Panc1 (cell line): Measurements from ENCODE around the gene TC2N. TPM values are rescaled to one million over a fixed set of nuclear protein-coding genes. Genes with fewer than 3 reads are reported as not detected.

Experiments
- ATAC-seq: fragments of 200-7000 bp; cut with Tn5 transposase; 2 replicates; pipeline ENCODE4 v1.9.1; 2020; ENCODE audit warnings: mild to moderate bottlenecking, moderate library complexity
- BruUV-seq: library from RNA; stranded (reverse); fragments of 400-500 nt; replicated peaks from 2 replicates; lab custom pipeline; 2021; lab: Mats Ljungman, UMichigan
- CTCF ChIA-PET: fragments of 300-600 bp; sonication (Branson Sonifier 250); formaldehyde crosslinking; loops from one replicate; lab custom pipeline; 2022; ENCODE audit warnings: antibody characterized with exemption; lab: Charles Lee
- POLR2A ChIA-PET: fragments of 300-600 bp; sonication (Branson Sonifier 250); formaldehyde crosslinking; loops from one replicate; lab custom pipeline; 2022; ENCODE audit warnings: antibody characterized with exemption; lab: Charles Lee
- DNase-seq: peaks from one replicate; pipeline ENCODE4 v3.0.0-alpha.2; 2010; ENCODE audit warnings: low read depth, low spot score
- H3K27ac ChIP-seq: 2 replicates; pipeline ENCODE4 v1.5.1; 2011; ENCODE audit warnings: mild to moderate bottlenecking, low read length, inconsistent platforms
- H3K27me3 ChIP-seq: fragments of 200-500 bp; sonication (Bioruptor generic); 2 replicates; pipeline ENCODE4 v1.6.0; 2014; ENCODE audit warnings: low read length, inconsistent platforms; ENCODE audit not compliant: control insufficient read depth, insufficient read depth
- H3K36me3 ChIP-seq: fragments of 200-500 bp; sonication (Bioruptor generic); 2 replicates; pipeline ENCODE4 v1.5.1; 2014; ENCODE audit warnings: inconsistent platforms, mild to moderate bottlenecking, low read length, moderate library complexity; ENCODE audit not compliant: control insufficient read depth, insufficient read depth
- H3K4me1 ChIP-seq: 2 replicates; pipeline ENCODE4 v1.5.1; 2011; ENCODE audit warnings: inconsistent platforms, mild to moderate bottlenecking, low read length, moderate library complexity; ENCODE audit not compliant: control insufficient read depth, insufficient read depth
- H3K4me3 ChIP-seq, 2 experiments: 2 replicates each; pipeline ENCODE4 v1.5.1; 2011 to 2012; ENCODE audit warnings: low read depth in 2 of 2, low read length in 2 of 2, mild to moderate bottlenecking in 2 of 2, inconsistent platforms in 1 of 2, moderate library complexity in 1 of 2
- H3K9me3 ChIP-seq: fragments of 200-500 bp; sonication (Bioruptor generic); 2 replicates; pipeline ENCODE4 v1.5.1; 2014; ENCODE audit warnings: low read depth, mild to moderate bottlenecking, inconsistent platforms, low read length, moderate library complexity; ENCODE audit not compliant: control insufficient read depth, insufficient read depth
- POLR2AphosphoS5 ChIP-seq: IDR thresholded peaks from 2 replicates; pipeline ENCODE4 v1.6.1; 2012; ENCODE audit warnings: mild to moderate bottlenecking, low read depth, low read length, moderate library complexity
- SIN3A ChIP-seq: IDR thresholded peaks from 2 replicates; pipeline ENCODE4 v1.6.1; 2012; ENCODE audit warnings: low read depth, mild to moderate bottlenecking, low read length, moderate library complexity, borderline replicate concordance; ENCODE audit not compliant: insufficient read depth
- TCF7L2 ChIP-seq: IDR thresholded peaks from 2 replicates; pipeline ENCODE4 v1.6.1; 2011; ENCODE audit warnings: mild to moderate bottlenecking, low read depth, low read length, inconsistent platforms
- in situ Hi-C: cut with HindIII; loops from 2 replicates; pipeline ENCODE4 v1.10.0; 2016; ENCODE audit warnings: low sequenced_read_pairs, low pct_unique_long_range_greater_than_20kb
- intact Hi-C: fragments of 100-400 bp; cut with micrococcal nuclease; formaldehyde crosslinking; loops from one replicate; pipeline ENCODE4 v1.10.0; 2022; ENCODE audit not compliant: unreplicated experiment
- total RNA-seq: library from RNA; stranded (reverse); gene quantifications from one replicate; pipeline ENCODE4 v1.2.1, GENCODE V29; 2021; ENCODE audit not compliant: unreplicated experiment
- TF ChIP-seq, protein P1 (sequence below), 2 experiments: IDR thresholded peaks; 2 replicates each; pipeline ENCODE4 v1.6.1; 2011 to 2012; ENCODE audit warnings: low read depth in 2 of 2, control low read depth in 1 of 2, low read length in 1 of 2, mild to moderate bottlenecking in 1 of 2, moderate library complexity in 1 of 2; ENCODE audit not compliant: insufficient read depth in 1 of 2
- TF ChIP-seq, protein P2 (sequence below): fragments of 450-650 bp; IDR thresholded peaks from 2 replicates; pipeline ENCODE4 v1.5.1; 2017; ENCODE audit warnings: mild to moderate bottlenecking

The TC2N gene
- total RNA-seq, 1 experiment from 2014 or later, result 0.49 TPM

DNA sequence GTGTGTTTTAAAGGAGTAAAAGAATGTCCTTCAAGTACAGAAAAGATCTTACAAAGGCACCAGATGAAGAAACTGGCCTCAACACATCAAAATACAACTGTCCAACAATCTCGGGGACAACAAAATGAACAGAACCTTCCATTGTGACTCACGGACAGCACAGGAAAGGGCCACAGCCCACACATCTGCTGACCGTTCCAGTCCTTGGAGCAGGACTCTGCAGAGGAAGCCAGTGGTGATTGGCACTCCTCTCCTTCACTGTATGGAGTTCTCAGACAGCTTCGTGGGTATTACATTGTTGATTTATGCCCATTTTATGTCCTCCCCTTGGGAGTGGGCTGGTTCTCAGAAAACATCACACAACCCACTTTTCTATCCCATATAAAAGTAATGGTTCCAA lies 32.5 kb upstream of the TC2N start:
- no peak for TF ChIP-seq SIN3A
- TF ChIP-seq, protein P1, sequence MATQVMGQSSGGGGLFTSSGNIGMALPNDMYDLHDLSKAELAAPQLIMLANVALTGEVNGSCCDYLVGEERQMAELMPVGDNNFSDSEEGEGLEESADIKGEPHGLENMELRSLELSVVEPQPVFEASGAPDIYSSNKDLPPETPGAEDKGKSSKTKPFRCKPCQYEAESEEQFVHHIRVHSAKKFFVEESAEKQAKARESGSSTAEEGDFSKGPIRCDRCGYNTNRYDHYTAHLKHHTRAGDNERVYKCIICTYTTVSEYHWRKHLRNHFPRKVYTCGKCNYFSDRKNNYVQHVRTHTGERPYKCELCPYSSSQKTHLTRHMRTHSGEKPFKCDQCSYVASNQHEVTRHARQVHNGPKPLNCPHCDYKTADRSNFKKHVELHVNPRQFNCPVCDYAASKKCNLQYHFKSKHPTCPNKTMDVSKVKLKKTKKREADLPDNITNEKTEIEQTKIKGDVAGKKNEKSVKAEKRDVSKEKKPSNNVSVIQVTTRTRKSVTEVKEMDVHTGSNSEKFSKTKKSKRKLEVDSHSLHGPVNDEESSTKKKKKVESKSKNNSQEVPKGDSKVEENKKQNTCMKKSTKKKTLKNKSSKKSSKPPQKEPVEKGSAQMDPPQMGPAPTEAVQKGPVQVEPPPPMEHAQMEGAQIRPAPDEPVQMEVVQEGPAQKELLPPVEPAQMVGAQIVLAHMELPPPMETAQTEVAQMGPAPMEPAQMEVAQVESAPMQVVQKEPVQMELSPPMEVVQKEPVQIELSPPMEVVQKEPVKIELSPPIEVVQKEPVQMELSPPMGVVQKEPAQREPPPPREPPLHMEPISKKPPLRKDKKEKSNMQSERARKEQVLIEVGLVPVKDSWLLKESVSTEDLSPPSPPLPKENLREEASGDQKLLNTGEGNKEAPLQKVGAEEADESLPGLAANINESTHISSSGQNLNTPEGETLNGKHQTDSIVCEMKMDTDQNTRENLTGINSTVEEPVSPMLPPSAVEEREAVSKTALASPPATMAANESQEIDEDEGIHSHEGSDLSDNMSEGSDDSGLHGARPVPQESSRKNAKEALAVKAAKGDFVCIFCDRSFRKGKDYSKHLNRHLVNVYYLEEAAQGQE (IDR thresholded peaks at IDR 0.05; ENCODE audit: insufficient read depth in 1 of 2, low read depth in 2 of 2, low read length in 1 of 2), result no peak
- TF ChIP-seq TCF7L2, result no peak
- TF ChIP-seq POLR2AphosphoS5, result no peak
- TF ChIP-seq, protein P2, sequence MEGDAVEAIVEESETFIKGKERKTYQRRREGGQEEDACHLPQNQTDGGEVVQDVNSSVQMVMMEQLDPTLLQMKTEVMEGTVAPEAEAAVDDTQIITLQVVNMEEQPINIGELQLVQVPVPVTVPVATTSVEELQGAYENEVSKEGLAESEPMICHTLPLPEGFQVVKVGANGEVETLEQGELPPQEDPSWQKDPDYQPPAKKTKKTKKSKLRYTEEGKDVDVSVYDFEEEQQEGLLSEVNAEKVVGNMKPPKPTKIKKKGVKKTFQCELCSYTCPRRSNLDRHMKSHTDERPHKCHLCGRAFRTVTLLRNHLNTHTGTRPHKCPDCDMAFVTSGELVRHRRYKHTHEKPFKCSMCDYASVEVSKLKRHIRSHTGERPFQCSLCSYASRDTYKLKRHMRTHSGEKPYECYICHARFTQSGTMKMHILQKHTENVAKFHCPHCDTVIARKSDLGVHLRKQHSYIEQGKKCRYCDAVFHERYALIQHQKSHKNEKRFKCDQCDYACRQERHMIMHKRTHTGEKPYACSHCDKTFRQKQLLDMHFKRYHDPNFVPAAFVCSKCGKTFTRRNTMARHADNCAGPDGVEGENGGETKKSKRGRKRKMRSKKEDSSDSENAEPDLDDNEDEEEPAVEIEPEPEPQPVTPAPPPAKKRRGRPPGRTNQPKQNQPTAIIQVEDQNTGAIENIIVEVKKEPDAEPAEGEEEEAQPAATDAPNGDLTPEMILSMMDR, result no peak
- Histone ChIP-seq H3K4me1 (no peaks in the 10 kb centered on the region), H3K36me3 (no peaks in the 10 kb centered on the region), H3K4me3 (no peak overlapping the region), H3K27me3 (no peaks in the 10 kb centered on the region), H3K27ac (no peak overlapping the region), H3K9me3 (no peaks in the 10 kb centered on the region)
- no TSS peak for BruUV-seq
- DNase-seq, result no peak
- CTCF ChIA-PET, result no interaction called here
- intact Hi-C loops, result no loop called here
- POLR2A ChIA-PET, result no interaction called here
- no peak for ATAC-seq
- in situ Hi-C loops, result no loop called here

DNA sequence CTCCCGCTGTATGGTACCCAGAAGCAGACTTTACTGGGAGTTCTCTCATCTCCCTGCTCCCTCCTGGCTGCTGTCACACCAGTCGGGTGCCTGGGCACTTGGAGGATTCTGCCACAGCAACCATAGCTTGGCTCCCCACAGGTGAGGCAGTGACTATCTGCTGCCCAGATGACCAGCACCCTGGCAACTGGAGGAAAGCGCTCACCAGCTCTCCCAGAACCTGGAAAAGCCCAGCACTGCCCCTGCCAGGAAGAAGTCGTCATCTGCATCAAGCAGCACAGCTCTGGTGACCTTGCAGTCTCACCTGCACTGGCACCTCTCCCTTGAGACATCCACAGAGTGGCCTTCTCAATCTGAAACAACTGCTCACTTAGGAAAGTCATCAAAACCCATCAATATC lies 31.9 kb upstream of the TC2N start:
- no TSS peak for BruUV-seq
- intact Hi-C loops, result no loop called here
- no peak overlapping the region for H3K4me3 ChIP-seq

More for the DNA sequence above, 31.9 kb upstream of the TC2N start:
- H3K36me3 ChIP-seq, result no peaks in the 10 kb centered on the region
- in situ Hi-C loops, result no loop called here
- CTCF ChIA-PET, result no interaction called here
- no peaks in the 10 kb centered on the region for H3K4me1 ChIP-seq
- DNase-seq (no peak), ATAC-seq (no peak)
- POLR2A ChIA-PET, result interaction anchor here (0.5 to 0.7 kb wide), 2 partner anchors 142 to 283 kb away, joined by 12 to 13 read pairs; no protein-coding TSS in a partner anchor
- TF ChIP-seq TCF7L2 (no peak), POLR2AphosphoS5 (no peak), SIN3A (no peak)
- TF ChIP-seq, protein P1 (IDR thresholded peaks at IDR 0.05; ENCODE audit: insufficient read depth in 1 of 2, low read depth in 2 of 2, low read length in 1 of 2), result no peak
- TF ChIP-seq, protein P2, result no peak
- H3K9me3 ChIP-seq, result no peaks in the 10 kb centered on the region
- no peaks in the 10 kb centered on the region for H3K27me3 ChIP-seq
- H3K27ac ChIP-seq, result no peak overlapping the region
